ENCODE results near the gene TACC2. TPM values are rescaled to one million over a fixed set of nuclear protein-coding genes. Genes with fewer than 3 reads are reported as not detected.

The TACC2 gene
- total and polyA plus RNA-seq, 9 of the 15 experiments (the other 6 are each of a cell fraction or from before 2014, with no cell fraction given): under 0.01 to 0.35 (median 0.03) TPM; not detected in 6

DNA sequence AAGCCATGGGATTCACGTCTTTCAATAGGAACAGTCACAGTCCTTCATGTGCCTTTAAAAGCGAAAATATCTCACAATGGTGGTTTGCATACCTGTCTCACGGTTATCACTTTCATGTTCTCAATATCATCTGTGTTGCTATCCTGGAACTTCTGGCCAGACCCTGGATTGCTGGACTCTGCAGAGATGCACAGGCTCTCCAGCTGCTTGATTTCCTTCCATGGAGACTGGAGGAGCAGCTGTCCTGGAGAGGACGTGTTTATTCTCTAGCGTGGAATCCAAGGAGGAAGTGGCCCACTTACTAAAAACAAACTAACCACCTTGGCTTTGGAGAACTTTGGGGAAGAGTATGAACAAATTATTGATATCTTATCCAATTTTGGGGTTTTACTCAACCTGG lies 298.6 kb downstream of the TACC2 start:
- H3K9me3 ChIP-seq (replicated peaks; ENCODE audit: control insufficient read depth, insufficient read depth, low read depth, low read length): no peaks in the 10 kb centered on the region
- no peaks in the 10 kb centered on the region for H3K9me1 ChIP-seq (ENCODE audit: control insufficient read depth, insufficient read depth, low read length)
- ChIA-PET CTCF (ENCODE audit: low intra/inter-chr PET ratio) (no interaction called here), POLR2A (interaction anchor here (1.7 kb wide), 1 partner anchor 11 kb away, joined by 3 read pairs; no protein-coding TSS in a partner anchor)
- H4K20me1 ChIP-seq (replicated peaks; ENCODE audit: control insufficient read depth, insufficient read depth, low read length): no peaks in the 10 kb centered on the region
- no peaks in the 10 kb centered on the region for H3K79me2 ChIP-seq (ENCODE audit: control insufficient read depth, insufficient read depth, low read length)
- no peak overlapping the region for H3K27ac ChIP-seq (ENCODE audit: extremely low read depth, low read depth, low read length)
- FAIRE-seq (no peak), DNase-seq (ENCODE audit: extremely low read depth in 1 of 4, low spot score in 3 of 4) (no peak), ATAC-seq (no peak)
- in situ Hi-C loops (cut with MboI): no loop called here
- H3K4me2 ChIP-seq (ENCODE audit: insufficient read depth, low read length): no peak overlapping the region
- H2AFZ ChIP-seq (ENCODE audit: low read depth, low read length): no peak overlapping the region
- intact Hi-C loops (cut with micrococcal nuclease): no loop called here
- no peak overlapping the region for H3K9ac ChIP-seq (ENCODE audit: insufficient read depth in 1 of 2, low read depth in 2 of 2, low read length in 2 of 2)
- TF ChIP-seq ETV1 (tag; conservative IDR thresholded peaks at IDR 0.05; ENCODE audit: low read depth): no peak
- no peak for TF ChIP-seq CREB5 (CRISPR knock-in tag; IDR thresholded peaks at IDR 0.05)
- TF ChIP-seq ZNF280A (IDR thresholded peaks at IDR 0.05; ENCODE audit: low read depth, partially characterized antibody): no peak
- no peak for TF ChIP-seq CREM (IDR thresholded peaks at IDR 0.05; ENCODE audit: low read depth)
- H3K4me3 ChIP-seq: no peak overlapping the region
- no peaks in the 10 kb centered on the region for H3K4me1 ChIP-seq (replicated peaks in 1 of 2; ENCODE audit: control insufficient read depth in 2 of 2, insufficient read depth in 2 of 2, low read length in 2 of 2)
- BruUV-seq (replicated peaks): no TSS peak
- 0% methylated on average over 5 of the region's 5 CpGs for WGBS (ENCODE audit: insufficient coverage, low coverage, missing lambda C conversion rate)
- H3K27me3 ChIP-seq (ENCODE audit: control insufficient read depth in 2 of 2, insufficient read depth in 2 of 2, low read length in 2 of 2): no peaks in the 10 kb centered on the region; a peak in 1 of 5 replicates
- H3K36me3 ChIP-seq (ENCODE audit: control insufficient read depth, insufficient read depth, low read length): no peaks in the 10 kb centered on the region
